OCI-LY7 (cell line): Measurements from ENCODE around the gene WDR43. TPM values are rescaled to one million over a fixed set of nuclear protein-coding genes. Genes with fewer than 3 reads are reported as not detected.

ENCODE experiments used
- BruUV-seq: library from RNA; stranded (reverse); fragments of 400-500 nt; replicated peaks from 2 replicates; lab custom pipeline; 2021; lab: Mats Ljungman, UMichigan
- CTCF ChIA-PET: fragments of 300-600 bp; sonication (Branson Sonifier 250); formaldehyde crosslinking; loops from one replicate; lab custom pipeline; 2022; ENCODE audit warnings: antibody characterized with exemption; ENCODE audit not compliant: unreplicated experiment; lab: Charles Lee
- POLR2A ChIA-PET: fragments of 300-600 bp; sonication (Branson Sonifier 250); formaldehyde crosslinking; loops from one replicate; lab custom pipeline; 2022; ENCODE audit warnings: antibody characterized with exemption; lab: Charles Lee
- DNase-seq: peaks from one replicate; pipeline ENCODE4 v3.0.0-alpha.2; 2015; ENCODE audit warnings: low spot score
- H2AFZ ChIP-seq: fragments of 200-600 bp; sonication (generic), shearing (Covaris generic); 2 replicates; pipeline ENCODE4 v1.6.1; 2014; ENCODE audit warnings: mild to moderate bottlenecking, antibody characterized with exemption, low read length, moderate library complexity
- H3K27ac ChIP-seq: fragments of 200-600 bp; sonication (generic); 2 replicates; pipeline ENCODE4 v1.5.1; 2014; ENCODE audit warnings: mixed run types, low read depth, mild to moderate bottlenecking, moderate library complexity, low read length, inconsistent platforms; ENCODE audit not compliant: poor library complexity, severe bottlenecking
- H3K36me3 ChIP-seq: fragments of 200-600 bp; sonication (generic); 2 replicates; pipeline ENCODE4 v1.6.1; 2014; ENCODE audit warnings: mild to moderate bottlenecking, antibody characterized with exemption, low read length, moderate library complexity, mixed read lengths; ENCODE audit not compliant: insufficient read depth
- H3K4me1 ChIP-seq: fragments of 200-600 bp; sonication (generic); 2 replicates; pipeline ENCODE4 v1.5.1; 2014; ENCODE audit warnings: mild to moderate bottlenecking, low read length; ENCODE audit not compliant: insufficient read depth, poor library complexity, severe bottlenecking
- H3K4me2 ChIP-seq: fragments of 200-600 bp; sonication (generic); 2 replicates; pipeline ENCODE4 v1.6.1; 2014; ENCODE audit warnings: mild to moderate bottlenecking, low read length
- H3K4me3 ChIP-seq: fragments of 200-600 bp; sonication (generic); 2 replicates; pipeline ENCODE4 v1.5.1; 2014; ENCODE audit warnings: mild to moderate bottlenecking, low read depth, low read length; ENCODE audit not compliant: poor library complexity, severe bottlenecking
- H3K79me2 ChIP-seq: fragments of 200-600 bp; sonication (generic); 2 replicates; pipeline ENCODE4 v1.6.1; 2016; ENCODE audit warnings: low read depth, mild to moderate bottlenecking, low read length, moderate library complexity, mixed read lengths; ENCODE audit not compliant: insufficient read depth
- H3K9me2 ChIP-seq: fragments of 200-600 bp; sonication (generic); 2 replicates; pipeline ENCODE4 v1.6.1; 2016; ENCODE audit warnings: mild to moderate bottlenecking, low read length, mixed read lengths; ENCODE audit not compliant: insufficient read depth
- H3K9me3 ChIP-seq: fragments of 200-600 bp; sonication (generic); 2 replicates; pipeline ENCODE4 v1.6.1; 2014; ENCODE audit warnings: mild to moderate bottlenecking, mixed run types, low read length, mixed read lengths
- H4K20me1 ChIP-seq: fragments of 200-600 bp; sonication (generic); 2 replicates; pipeline ENCODE4 v1.6.1; 2014; ENCODE audit warnings: mild to moderate bottlenecking, antibody characterized with exemption, low read length, moderate library complexity, mixed read lengths; ENCODE audit not compliant: insufficient read depth
- CTCF ChIP-seq: fragments of 200-600 bp; sonication (generic); conservative IDR thresholded peaks from 2 replicates; pipeline ENCODE4 v1.5.1; 2014; ENCODE audit warnings: mild to moderate bottlenecking, antibody characterized with exemption, low read length, moderate library complexity, mixed read lengths
- EZH2phosphoT487 ChIP-seq: fragments of 200-600 bp; sonication (generic); IDR thresholded peaks from 2 replicates; pipeline ENCODE4 v1.6.1; 2018; ENCODE audit warnings: low read depth, borderline replicate concordance, mild to moderate bottlenecking, mixed run types, antibody characterized with exemption, low read length, moderate library complexity, mixed read lengths
- intact Hi-C: fragments of 100-400 bp; cut with micrococcal nuclease; formaldehyde crosslinking; loops from one replicate; pipeline ENCODE4 v1.10.0; 2022; ENCODE audit not compliant: unreplicated experiment
- total RNA-seq, 2 experiments: library from RNA; depleted of rRNA in 1 of 2; stranded (reverse); fragments of >200 nt in 1 of 2; shearing (Covaris generic) in 1 of 2; gene quantifications; 2 replicates each; pipeline ENCODE4 v1.2.3, GENCODE V29; 2014 to 2022

The WDR43 gene
- total RNA-seq, 2 experiments from 2014 or later: 78.8 to 111 TPM

DNA sequence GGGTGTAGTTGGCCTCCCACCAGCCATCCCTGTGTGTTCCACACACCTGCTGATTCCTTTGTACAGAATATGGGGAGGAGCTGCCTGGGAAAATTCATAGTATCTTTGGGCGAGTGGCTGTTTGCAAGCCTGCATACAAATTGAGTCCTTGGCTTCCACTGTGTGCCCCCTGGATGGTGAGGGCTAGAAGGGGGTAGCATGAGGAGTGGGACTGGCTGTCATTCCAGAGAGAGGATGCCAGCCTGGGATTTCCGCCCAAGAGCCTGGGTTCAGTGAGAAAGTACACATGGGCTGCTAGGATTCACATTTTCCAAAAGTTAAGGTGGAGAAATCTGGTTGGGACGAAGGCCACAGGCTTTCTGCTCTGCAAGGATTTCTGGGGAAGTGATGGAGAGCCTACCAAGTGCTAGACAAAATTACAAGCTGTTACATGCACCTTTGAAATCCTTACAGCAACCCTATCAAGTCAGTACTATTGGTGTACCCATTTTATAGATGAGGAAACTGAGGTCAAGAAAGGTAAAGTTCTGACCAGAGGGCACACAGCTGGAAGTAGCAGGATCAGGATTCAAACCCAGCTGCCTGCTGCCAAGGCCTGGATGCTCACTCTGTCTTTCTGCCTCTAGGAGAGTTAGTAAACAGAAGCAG lies 86.0 kb downstream of the WDR43 start:
- H3K36me3 ChIP-seq: no peaks in the 10 kb centered on the region
- POLR2A ChIA-PET: interaction anchor here (0.7 kb wide), 1 partner anchor 21 kb away, joined by 3 read pairs; no protein-coding TSS in a partner anchor
- H4K20me1 ChIP-seq: no peaks in the 10 kb centered on the region
- TF ChIP-seq CTCF (no peak), EZH2phosphoT487 (no peak)
- H3K9me2 ChIP-seq: no peaks in the 10 kb centered on the region
- H3K9me3 ChIP-seq: no peaks in the 10 kb centered on the region
- no TSS peak for BruUV-seq
- no peak overlapping the region for H3K4me3 ChIP-seq
- H3K4me2 ChIP-seq: no peak overlapping the region
- no peak overlapping the region for H2AFZ ChIP-seq
- CTCF ChIA-PET: no interaction called here
- no peak overlapping the region for H3K27ac ChIP-seq
- intact Hi-C loops: no loop called here
- no peaks in the 10 kb centered on the region for H3K4me1 ChIP-seq
- H3K79me2 ChIP-seq: no peaks in the 10 kb centered on the region
- DNase-seq: no peak

- H3K4me1 ChIP-seq: no peaks in the 10 kb centered on the region
- H4K20me1 ChIP-seq: no peaks in the 10 kb centered on the region
- TF ChIP-seq CTCF (no peak), EZH2phosphoT487 (no peak)
- no peaks in the 10 kb centered on the region for H3K9me2 ChIP-seq
- no peak within 1 kb of the TSS for H3K4me2 ChIP-seq
- ChIA-PET CTCF (no interaction called here), POLR2A (interaction anchor here (0.7 kb wide), 1 partner anchor 22 kb away, joined by 3 read pairs; no protein-coding TSS in a partner anchor)
- BruUV-seq: no TSS peak
- H3K27ac ChIP-seq: no peak within 1 kb of the TSS
- H3K79me2 ChIP-seq: no peaks in the 10 kb centered on the region
- H3K4me3 ChIP-seq: no peak within 1 kb of the TSS
- no peaks in the 10 kb centered on the region for H3K36me3 ChIP-seq
- intact Hi-C loops: no loop called here
- no peaks in the 10 kb centered on the region for H3K9me3 ChIP-seq
- DNase-seq: no peak
- no peak within 1 kb of the TSS for H2AFZ ChIP-seq
These were observed 86.6 kb downstream of the WDR43 start, which contains the start of gene TOGARAM2 for GRCh38 chr2:28981016-28981441. Gene TOGARAM2 (plus strand): TSS chr2:28981298. CDS start chr2:28994835, 13,537 bp downstream.

- H3K9me2 ChIP-seq: no peaks in the 10 kb centered on the region
- TF ChIP-seq EZH2phosphoT487: no peak
- no peak for TF ChIP-seq CTCF
- no peak overlapping the region for H3K27ac ChIP-seq
- H3K4me1 ChIP-seq: no peaks in the 10 kb centered on the region
- H3K4me2 ChIP-seq: no peak overlapping the region
- intact Hi-C loops: no loop called here
- no peaks in the 10 kb centered on the region for H4K20me1 ChIP-seq
- no TSS peak for BruUV-seq
- H3K36me3 ChIP-seq: no peaks in the 10 kb centered on the region
- no peaks in the 10 kb centered on the region for H3K79me2 ChIP-seq
- POLR2A ChIA-PET: no interaction called here
- no peak for DNase-seq
- no peaks in the 10 kb centered on the region for H3K9me3 ChIP-seq
- H3K4me3 ChIP-seq: no peak overlapping the region
- CTCF ChIA-PET: no interaction called here
- no peak overlapping the region for H2AFZ ChIP-seq
These were observed 87.3 kb downstream of the WDR43 start for GRCh38 chr2:28981620-28982376.
